OCI-LY3 (cell line): Measurements from ENCODE around the gene ZNF436.

Experiments used
- CTCF ChIP-seq: fragments of 200-600, 300-600 bp; sonication (generic); IDR thresholded peaks from 2 replicates; pipeline ENCODE4 v1.5.1; 2014; ENCODE audit warnings: antibody characterized with exemption, low read length, low read depth
- EZH2phosphoT487 ChIP-seq: fragments of 200-600 bp; shearing (Covaris generic); IDR thresholded peaks from 2 replicates; pipeline ENCODE4 v1.6.1; 2018; ENCODE audit warnings: antibody characterized with exemption, mixed run types, low read depth

GRCh38 chr1:23417570-23417969 is 47.9 kb upstream of the ZNF436 start:
- TF ChIP-seq CTCF (no peak), EZH2phosphoT487 (no peak)
